Activated naive CD4-positive, alpha-beta T cell treated with Interleukin-2 at 50 U/mL for 16 hours (primary cell): ENCODE measurements around the gene SPCS3.

ENCODE experiments used
- DNase-seq: peaks from one replicate; pipeline ENCODE4 v3.0.0-alpha.2; 2020

The SPCS3 gene

DNA sequence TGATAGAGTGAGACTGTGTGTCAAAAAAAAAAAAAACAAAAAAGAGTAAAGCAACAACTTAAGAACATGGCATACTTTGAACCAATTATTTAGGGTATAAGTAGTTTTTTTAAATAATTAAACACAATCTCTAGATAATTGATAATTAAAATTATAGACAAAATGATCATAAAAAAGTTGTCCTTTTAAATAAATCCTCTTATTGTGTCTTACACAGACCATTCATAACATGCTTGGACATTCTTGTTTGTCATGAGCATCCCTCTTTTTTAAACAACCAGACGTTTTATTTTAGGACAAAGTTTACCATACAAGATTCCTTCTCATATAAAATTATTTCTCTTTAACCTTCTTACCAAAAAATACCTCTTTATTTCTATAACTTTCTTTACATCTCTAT, 35.1 kb downstream of the SPCS3 start:
- DNase-seq: no peak

DNA sequence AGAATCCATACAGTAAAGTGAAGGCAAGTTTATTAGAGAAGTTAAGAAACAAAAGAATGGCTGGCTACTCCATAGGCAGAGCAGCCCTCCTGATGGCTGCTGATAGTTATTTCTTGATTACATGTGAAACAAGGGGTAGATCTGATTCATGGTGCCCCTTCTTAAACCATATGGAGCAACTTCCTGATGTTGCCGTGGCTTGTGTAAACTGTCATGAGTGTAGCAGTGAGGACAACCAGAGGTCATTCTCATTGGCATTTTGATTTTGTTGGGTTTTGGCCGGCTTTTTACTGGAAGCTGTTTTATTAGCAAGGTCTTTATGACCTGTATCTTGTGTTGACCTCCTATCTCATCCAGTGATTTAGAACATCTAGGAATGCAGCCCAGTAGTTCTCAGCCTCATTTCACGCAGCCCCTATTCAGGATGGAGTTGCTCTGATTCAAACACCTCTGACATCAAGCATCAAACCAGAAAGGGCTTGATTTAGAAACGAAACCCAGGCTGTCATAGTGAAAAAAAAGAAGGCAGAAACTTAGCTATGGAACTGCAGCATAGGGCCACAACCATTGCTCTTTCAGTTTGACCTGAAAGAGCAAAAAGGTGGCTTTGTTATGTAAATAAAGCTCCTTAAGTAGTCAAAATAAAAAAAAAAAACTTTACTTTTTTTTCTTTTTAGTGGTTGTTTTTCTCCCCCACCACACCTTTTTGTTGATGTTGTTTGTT, 37.8 kb downstream of the SPCS3 start:
- DNase-seq: no peak

GRCh38 chr4:176358083-176358469, 38.3 kb downstream of the SPCS3 start:
- DNase-seq: no peak

DNA sequence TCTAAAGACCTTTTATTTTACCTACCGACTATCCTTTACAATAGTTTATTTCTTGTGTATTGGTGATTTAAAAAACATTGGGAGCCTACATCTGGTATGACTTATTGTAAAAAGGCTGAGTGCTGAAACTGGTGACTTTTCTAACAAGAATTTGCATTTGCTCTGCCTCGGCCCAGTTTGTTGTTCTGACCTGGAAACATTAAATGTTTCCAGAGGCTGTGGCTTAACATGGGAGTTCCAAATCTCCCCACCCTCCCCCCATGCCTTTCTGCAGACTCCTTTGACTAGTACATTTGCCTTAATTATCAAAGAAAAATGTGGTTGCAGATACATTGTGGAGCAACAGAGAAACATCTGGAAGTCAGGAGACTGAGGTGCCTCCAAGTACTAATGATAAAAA, 39.8 kb downstream of the SPCS3 start:
- DNase-seq: no peak

- no peak for DNase-seq
Observed at GRCh38 chr4:176360446-176360845, 40.7 kb downstream of the SPCS3 start.

DNA sequence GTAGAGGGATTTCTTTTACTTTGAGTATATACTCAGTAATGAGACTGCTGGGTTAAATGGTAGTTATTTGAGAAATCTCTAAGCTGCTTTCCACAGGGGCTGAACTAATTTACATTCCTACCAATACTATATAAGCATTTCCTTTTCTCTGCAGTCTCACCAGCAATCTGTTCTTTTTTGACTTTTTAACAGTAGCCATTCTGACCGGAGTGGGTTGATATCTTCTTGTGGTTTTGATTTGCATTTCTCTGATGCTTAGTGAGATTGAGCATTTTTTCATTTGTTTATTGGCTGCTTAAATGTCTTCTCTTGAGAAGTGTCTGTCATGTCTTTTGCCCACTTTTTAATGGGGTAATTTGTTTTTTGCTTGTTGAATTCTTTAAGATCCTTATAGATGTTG, 43.3 kb downstream of the SPCS3 start:
- no peak for DNase-seq

GRCh38 chr4:176367771-176368465, 48.2 kb downstream of the SPCS3 start:
- DNase-seq: no peak

DNA sequence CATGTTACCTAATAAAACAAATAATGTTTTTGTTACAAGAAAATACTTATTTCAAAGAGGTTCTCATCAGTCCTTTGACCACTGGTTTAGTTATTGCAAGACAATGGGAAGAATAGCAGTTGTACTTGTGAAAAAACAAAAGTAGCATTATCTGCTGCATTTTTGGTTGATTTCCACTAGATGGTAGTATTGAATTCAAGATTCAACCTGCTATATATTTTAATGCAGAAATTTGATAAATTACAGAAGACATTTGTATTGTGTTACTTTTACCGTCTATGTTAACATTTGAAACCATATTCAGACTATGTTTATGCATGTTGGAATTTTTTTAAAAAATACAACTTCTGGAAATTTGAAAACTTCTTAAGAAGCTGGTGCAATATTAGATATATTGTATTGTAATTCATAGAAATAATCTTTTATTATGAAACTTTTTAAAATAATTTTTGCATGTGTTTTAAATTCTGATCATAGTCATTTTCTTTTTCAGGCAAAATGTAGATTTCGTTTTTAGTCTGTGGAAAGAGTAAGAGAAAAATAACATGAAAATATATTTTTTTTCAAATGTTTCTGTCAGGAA, 56.4 kb downstream of the SPCS3 start:
- DNase-seq: no peak

DNA sequence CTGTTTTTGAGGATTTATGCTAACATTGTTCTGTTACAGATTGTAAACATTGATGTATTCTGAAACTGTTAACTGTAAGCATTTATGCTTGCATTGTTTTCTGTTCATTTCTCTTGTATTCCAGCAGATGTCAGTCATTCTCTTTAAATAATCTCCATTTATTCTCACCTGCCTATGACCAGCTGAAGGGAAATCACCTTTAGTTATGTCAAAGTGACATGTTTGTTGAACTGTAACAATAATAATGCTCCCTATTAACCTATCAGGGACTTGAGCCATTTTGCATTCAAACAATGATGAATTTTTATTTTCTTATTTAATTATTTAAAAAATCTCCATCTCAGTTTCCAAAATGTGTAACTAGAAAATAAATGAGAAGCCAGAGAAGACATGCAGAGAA, 58.0 kb downstream of the SPCS3 start:
- no peak for DNase-seq

- no peak for DNase-seq
Observed at GRCh38 chr4:176380352-176381157, 60.8 kb downstream of the SPCS3 start.
